ENCODE data around the gene C1orf35. TPM values are rescaled to one million over a fixed set of nuclear protein-coding genes. Genes with fewer than 3 reads are reported as not detected.
"Not testable (repeated sequence)": the region's sequence is repeated elsewhere in the genome, so short reads cannot be mapped to it uniquely, and the experiment has no call there.

Gene C1orf35
- polyA plus RNA-seq, 3 donors: 6.9 to 34.2 (median 10.6) TPM

DNA sequence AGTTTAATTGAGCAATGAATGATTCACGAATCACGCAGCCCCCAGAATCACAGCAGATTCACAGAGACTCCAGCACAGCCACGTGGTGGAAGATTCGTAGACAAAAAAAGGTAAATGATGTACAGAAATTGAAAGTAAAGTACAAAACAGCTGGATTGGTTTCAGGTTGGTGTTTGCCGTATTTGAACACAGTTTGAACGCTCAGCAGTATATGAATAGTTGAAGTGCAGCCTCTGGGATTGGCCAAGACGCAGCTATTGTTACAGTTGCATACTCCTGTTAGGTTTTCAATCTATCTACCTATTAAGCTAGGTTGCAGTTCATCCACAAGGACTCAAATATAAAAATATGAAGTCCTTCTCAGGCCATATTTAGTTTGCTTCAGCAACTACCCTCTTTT lies 9.0 kb upstream of the C1orf35 start:
- TF ChIP-seq, protein P1, sequence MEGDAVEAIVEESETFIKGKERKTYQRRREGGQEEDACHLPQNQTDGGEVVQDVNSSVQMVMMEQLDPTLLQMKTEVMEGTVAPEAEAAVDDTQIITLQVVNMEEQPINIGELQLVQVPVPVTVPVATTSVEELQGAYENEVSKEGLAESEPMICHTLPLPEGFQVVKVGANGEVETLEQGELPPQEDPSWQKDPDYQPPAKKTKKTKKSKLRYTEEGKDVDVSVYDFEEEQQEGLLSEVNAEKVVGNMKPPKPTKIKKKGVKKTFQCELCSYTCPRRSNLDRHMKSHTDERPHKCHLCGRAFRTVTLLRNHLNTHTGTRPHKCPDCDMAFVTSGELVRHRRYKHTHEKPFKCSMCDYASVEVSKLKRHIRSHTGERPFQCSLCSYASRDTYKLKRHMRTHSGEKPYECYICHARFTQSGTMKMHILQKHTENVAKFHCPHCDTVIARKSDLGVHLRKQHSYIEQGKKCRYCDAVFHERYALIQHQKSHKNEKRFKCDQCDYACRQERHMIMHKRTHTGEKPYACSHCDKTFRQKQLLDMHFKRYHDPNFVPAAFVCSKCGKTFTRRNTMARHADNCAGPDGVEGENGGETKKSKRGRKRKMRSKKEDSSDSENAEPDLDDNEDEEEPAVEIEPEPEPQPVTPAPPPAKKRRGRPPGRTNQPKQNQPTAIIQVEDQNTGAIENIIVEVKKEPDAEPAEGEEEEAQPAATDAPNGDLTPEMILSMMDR (IDR thresholded peaks at IDR 0.05): no peak
- H3K4me1 Mint-ChIP-seq: peaks cover 29% of the 10 kb centered on the region
- Histone ChIP-seq H4K20me1 (ENCODE audit: insufficient read depth, low read length) (no peaks in the 10 kb centered on the region), H3K4me3 (replicated peaks in 1 of 3; ENCODE audit: low read depth in 2 of 3, low read length in 3 of 3) (no peak overlapping the region), H3K79me2 (ENCODE audit: insufficient read depth, low read length) (peaks cover 23% of the 10 kb centered on the region), H3K27ac (ENCODE audit: low read depth in 1 of 2, low read length in 2 of 2) (no peak overlapping the region), H3K4me2 (replicated peaks; ENCODE audit: extremely low read depth, low read length, poor library complexity, severe bottlenecking) (no peak overlapping the region), H3K9me3 (replicated peaks in 1 of 2; ENCODE audit: control insufficient read depth in 1 of 2, insufficient read depth in 1 of 2, low read length in 2 of 2) (no peaks in the 10 kb centered on the region), H3K4me1 (ENCODE audit: control insufficient read depth in 1 of 2, insufficient read depth in 2 of 2, low read length in 2 of 2) (peaks cover 19 to 35% of the 10 kb centered on the region in 2 donors), H3K36me3 (replicated peaks in 1 of 2; ENCODE audit: control insufficient read depth in 1 of 2, insufficient read depth in 2 of 2, low read length in 2 of 2) (peaks cover 0 to 7% of the 10 kb centered on the region in 2 donors), H3K27me3 (ENCODE audit: control insufficient read depth in 2 of 2, insufficient read depth in 2 of 2, low read length in 2 of 2) (no peaks in the 10 kb centered on the region), H3K9ac (ENCODE audit: insufficient read depth, low read length, poor library complexity, severe bottlenecking) (no peak overlapping the region), H2AFZ (ENCODE audit: insufficient read depth, low read depth, low read length, poor library complexity, severe bottlenecking) (no peak overlapping the region)
- H3K9me3 Mint-ChIP-seq: peaks cover 1 to 13% (median 6%) of the 10 kb centered on the region in 7 donors
- H3K36me3 Mint-ChIP-seq: peaks cover 2 to 6% of the 10 kb centered on the region in 2 donors
- intact Hi-C loops (cut with micrococcal nuclease): loop anchor here in 1 of 2 donors (5.0 kb wide), 1 partner anchor 345 kb away; a partner anchor contains a TSS
- H3K27me3 Mint-ChIP-seq (ENCODE audit: low read depth in 3 of 3): peaks cover 0 to 1% (median 0%) of the 10 kb centered on the region in 3 donors
- 89% methylated on average over 3 of the region's 7 CpGs for WGBS (ENCODE audit: insufficient coverage)
- H3K4me3 Mint-ChIP-seq: no peak overlapping the region
- no peak for DNase-seq
- no peak overlapping the region for H3K27ac Mint-ChIP-seq

DNA sequence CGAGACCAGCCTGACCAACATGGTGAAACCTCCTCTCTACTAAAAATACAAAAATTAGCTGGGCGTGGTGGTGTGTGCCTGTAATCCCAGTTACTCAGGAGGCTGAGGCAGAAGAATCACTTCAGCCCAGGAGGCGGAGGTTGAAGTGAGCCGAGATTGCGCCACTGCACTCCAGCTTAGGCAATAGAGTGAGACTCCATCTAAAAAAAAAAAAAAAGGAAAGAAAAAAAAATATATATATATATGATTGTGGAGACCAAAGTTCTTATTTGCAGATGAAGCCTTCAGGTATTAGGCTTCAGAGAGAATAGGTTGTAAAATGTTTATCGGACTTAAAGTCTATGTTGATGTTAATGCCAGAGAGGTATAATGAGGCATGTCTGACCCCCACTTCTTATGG lies 8.2 kb upstream of the C1orf35 start:
- DNase-seq: peak in 1 of 3 donors; percentile 37
- H3K4me2 ChIP-seq (replicated peaks; ENCODE audit: extremely low read depth, low read length, poor library complexity, severe bottlenecking); H4K20me1 ChIP-seq (ENCODE audit: insufficient read depth, low read length); H3K27me3 Mint-ChIP-seq (ENCODE audit: low read depth in 3 of 3); H3K27me3 ChIP-seq (ENCODE audit: control insufficient read depth in 2 of 2, insufficient read depth in 2 of 2, low read length in 2 of 2); H3K9me3 Mint-ChIP-seq; H3K4me3 ChIP-seq (replicated peaks in 1 of 3; ENCODE audit: low read depth in 2 of 3, low read length in 3 of 3); H3K9ac ChIP-seq (ENCODE audit: insufficient read depth, low read length, poor library complexity, severe bottlenecking); H3K9me3 ChIP-seq (replicated peaks in 1 of 2; ENCODE audit: control insufficient read depth in 1 of 2, insufficient read depth in 1 of 2, low read length in 2 of 2); H3K27ac ChIP-seq (ENCODE audit: low read depth in 1 of 2, low read length in 2 of 2); H3K4me3 Mint-ChIP-seq; H2AFZ ChIP-seq (ENCODE audit: insufficient read depth, low read depth, low read length, poor library complexity, severe bottlenecking): not testable (repeated sequence)
- H3K36me3 Mint-ChIP-seq: peaks cover 11 to 15% of the 10 kb centered on the region in 2 donors
- no CpG with 5 or more reads among the region's 6 CpGs for WGBS (ENCODE audit: insufficient coverage)
- intact Hi-C loops (cut with micrococcal nuclease): loop anchor here in 1 of 2 donors (5.0 kb wide), 1 partner anchor 346 kb away; a partner anchor contains a TSS
- H3K4me1 ChIP-seq (ENCODE audit: control insufficient read depth in 1 of 2, insufficient read depth in 2 of 2, low read length in 2 of 2): peaks cover 19 to 35% of the 10 kb centered on the region in 2 donors
- peak overlapping the region in 5 of 7 donors; percentile 1 to 75 (median 57) for H3K27ac Mint-ChIP-seq
- H3K79me2 ChIP-seq (ENCODE audit: insufficient read depth, low read length): peaks cover 31% of the 10 kb centered on the region
- peaks cover 29% of the 10 kb centered on the region for H3K4me1 Mint-ChIP-seq
- H3K36me3 ChIP-seq (replicated peaks in 1 of 2; ENCODE audit: control insufficient read depth in 1 of 2, insufficient read depth in 2 of 2, low read length in 2 of 2): peaks cover 7 to 15% of the 10 kb centered on the region in 2 donors

Measured in CD14-positive monocyte (primary cell).